ENCODE measurements around the gene ADCY4. TPM values are rescaled to one million over a fixed set of nuclear protein-coding genes. Genes with fewer than 3 reads are reported as not detected.
A peak's percentile ranks its signal among the peaks of the same experiment; 100 is the strongest.

ADCY4 gene
- total and polyA plus RNA-seq, 2 of the 13 experiments (the other 11 are each of a cell fraction or from before 2014, with no cell fraction given): 0.03 TPM; not detected in 1

DNA sequence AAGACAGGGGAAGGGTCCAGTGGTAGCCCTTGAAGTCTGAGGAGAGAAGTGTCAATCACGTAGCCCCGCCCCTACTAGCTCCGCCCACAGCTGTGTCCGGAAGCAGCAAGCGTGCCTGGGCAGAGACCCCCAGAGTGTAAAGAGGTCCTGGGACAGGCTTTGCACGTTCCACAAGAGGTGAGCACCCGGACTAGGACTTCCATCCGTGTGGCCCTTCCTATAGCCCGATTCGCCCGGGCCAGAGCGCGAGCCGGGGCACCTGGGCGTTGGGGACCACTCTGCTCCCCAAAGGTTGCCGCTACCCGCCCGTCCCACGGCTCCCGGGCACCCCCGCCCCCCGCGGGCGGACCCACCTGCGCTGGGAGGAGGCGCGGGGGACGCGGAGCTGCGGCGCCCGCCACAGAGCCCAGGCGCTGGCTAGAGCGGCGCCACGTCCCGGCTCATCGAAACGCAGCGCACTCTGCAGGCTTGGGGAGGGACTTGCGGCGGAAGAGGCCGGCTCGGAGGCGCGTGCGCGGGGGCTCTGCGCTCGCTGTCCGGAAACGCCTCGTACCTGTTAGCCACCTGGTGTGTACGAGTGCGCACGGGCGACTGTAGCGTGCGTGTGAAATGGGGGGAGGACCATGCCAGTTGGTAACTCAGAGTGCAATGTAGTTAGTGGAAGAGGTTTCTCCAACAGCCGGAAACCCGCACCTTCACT lies 63.6 kb downstream of the ADCY4 start, which contains the start of gene RABGGTA (continued):
- TF ChIP-seq FOXA1 (IDR thresholded peaks at IDR 0.05) (no peak), FOXA1 (CRISPR knock-in tag; IDR thresholded peaks at IDR 0.05) (peak; percentile 84), GZF1 (CRISPR knock-in tag; IDR thresholded peaks at IDR 0.05) (peak; percentile 94), MTA1 (CRISPR knock-in tag; IDR thresholded peaks at IDR 0.05; ENCODE audit: borderline replicate concordance) (peak; percentile 99), ZNF569 (CRISPR knock-in tag; IDR thresholded peaks at IDR 0.05; ENCODE audit: borderline replicate concordance) (peak; percentile 100), NFIB (CRISPR knock-in tag; IDR thresholded peaks at IDR 0.05; ENCODE audit: borderline replicate concordance) (no peak), TRIM24 (CRISPR knock-in tag; IDR thresholded peaks at IDR 0.05) (no peak), CCDC6 (CRISPR knock-in tag; IDR thresholded peaks at IDR 0.05) (peak; percentile 100), ZSCAN31 (CRISPR knock-in tag; IDR thresholded peaks at IDR 0.05; ENCODE audit: low read depth) (peak; percentile 100), ZSCAN9 (CRISPR knock-in tag; IDR thresholded peaks at IDR 0.05; ENCODE audit: borderline replicate concordance) (peak; percentile 99), NFE2L2 (IDR thresholded peaks at IDR 0.05; ENCODE audit: low read length) (no peak), SALL1 (CRISPR knock-in tag; IDR thresholded peaks at IDR 0.05) (peak; percentile 99)
- TF ChIP-seq, protein P1, sequence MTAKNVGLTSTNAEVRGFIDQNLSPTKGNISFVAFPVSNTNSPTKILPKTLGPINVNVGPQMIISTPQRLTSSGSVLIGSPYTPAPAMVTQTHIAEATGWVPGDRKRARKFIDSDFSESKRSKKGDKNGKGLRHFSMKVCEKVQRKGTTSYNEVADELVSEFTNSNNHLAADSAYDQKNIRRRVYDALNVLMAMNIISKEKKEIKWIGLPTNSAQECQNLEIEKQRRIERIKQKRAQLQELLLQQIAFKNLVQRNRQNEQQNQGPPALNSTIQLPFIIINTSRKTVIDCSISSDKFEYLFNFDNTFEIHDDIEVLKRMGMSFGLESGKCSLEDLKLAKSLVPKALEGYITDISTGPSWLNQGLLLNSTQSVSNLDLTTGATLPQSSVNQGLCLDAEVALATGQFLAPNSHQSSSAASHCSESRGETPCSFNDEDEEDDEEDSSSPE (CRISPR knock-in tag; IDR thresholded peaks at IDR 0.05): peak; percentile 97
- TF ChIP-seq, protein P2, sequence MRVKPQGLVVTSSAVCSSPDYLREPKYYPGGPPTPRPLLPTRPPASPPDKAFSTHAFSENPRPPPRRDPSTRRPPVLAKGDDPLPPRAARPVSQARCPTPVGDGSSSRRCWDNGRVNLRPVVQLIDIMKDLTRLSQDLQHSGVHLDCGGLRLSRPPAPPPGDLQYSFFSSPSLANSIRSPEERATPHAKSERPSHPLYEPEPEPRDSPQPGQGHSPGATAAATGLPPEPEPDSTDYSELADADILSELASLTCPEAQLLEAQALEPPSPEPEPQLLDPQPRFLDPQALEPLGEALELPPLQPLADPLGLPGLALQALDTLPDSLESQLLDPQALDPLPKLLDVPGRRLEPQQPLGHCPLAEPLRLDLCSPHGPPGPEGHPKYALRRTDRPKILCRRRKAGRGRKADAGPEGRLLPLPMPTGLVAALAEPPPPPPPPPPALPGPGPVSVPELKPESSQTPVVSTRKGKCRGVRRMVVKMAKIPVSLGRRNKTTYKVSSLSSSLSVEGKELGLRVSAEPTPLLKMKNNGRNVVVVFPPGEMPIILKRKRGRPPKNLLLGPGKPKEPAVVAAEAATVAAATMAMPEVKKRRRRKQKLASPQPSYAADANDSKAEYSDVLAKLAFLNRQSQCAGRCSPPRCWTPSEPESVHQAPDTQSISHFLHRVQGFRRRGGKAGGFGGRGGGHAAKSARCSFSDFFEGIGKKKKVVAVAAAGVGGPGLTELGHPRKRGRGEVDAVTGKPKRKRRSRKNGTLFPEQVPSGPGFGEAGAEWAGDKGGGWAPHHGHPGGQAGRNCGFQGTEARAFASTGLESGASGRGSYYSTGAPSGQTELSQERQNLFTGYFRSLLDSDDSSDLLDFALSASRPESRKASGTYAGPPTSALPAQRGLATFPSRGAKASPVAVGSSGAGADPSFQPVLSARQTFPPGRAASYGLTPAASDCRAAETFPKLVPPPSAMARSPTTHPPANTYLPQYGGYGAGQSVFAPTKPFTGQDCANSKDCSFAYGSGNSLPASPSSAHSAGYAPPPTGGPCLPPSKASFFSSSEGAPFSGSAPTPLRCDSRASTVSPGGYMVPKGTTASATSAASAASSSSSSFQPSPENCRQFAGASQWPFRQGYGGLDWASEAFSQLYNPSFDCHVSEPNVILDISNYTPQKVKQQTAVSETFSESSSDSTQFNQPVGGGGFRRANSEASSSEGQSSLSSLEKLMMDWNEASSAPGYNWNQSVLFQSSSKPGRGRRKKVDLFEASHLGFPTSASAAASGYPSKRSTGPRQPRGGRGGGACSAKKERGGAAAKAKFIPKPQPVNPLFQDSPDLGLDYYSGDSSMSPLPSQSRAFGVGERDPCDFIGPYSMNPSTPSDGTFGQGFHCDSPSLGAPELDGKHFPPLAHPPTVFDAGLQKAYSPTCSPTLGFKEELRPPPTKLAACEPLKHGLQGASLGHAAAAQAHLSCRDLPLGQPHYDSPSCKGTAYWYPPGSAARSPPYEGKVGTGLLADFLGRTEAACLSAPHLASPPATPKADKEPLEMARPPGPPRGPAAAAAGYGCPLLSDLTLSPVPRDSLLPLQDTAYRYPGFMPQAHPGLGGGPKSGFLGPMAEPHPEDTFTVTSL (CRISPR knock-in tag; IDR thresholded peaks at IDR 0.05; ENCODE audit: borderline replicate concordance): no peak
- TF ChIP-seq, protein P3, sequence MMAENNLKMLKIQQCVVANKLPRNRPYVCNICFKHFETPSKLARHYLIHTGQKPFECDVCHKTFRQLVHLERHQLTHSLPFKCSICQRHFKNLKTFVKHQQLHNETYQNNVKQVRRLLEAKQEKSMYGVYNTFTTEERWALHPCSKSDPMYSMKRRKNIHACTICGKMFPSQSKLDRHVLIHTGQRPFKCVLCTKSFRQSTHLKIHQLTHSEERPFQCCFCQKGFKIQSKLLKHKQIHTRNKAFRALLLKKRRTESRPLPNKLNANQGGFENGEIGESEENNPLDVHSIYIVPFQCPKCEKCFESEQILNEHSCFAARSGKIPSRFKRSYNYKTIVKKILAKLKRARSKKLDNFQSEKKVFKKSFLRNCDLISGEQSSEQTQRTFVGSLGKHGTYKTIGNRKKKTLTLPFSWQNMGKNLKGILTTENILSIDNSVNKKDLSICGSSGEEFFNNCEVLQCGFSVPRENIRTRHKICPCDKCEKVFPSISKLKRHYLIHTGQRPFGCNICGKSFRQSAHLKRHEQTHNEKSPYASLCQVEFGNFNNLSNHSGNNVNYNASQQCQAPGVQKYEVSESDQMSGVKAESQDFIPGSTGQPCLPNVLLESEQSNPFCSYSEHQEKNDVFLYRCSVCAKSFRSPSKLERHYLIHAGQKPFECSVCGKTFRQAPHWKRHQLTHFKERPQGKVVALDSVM (CRISPR knock-in tag; IDR thresholded peaks at IDR 0.05): peak; percentile 84
- TF ChIP-seq, protein P4, sequence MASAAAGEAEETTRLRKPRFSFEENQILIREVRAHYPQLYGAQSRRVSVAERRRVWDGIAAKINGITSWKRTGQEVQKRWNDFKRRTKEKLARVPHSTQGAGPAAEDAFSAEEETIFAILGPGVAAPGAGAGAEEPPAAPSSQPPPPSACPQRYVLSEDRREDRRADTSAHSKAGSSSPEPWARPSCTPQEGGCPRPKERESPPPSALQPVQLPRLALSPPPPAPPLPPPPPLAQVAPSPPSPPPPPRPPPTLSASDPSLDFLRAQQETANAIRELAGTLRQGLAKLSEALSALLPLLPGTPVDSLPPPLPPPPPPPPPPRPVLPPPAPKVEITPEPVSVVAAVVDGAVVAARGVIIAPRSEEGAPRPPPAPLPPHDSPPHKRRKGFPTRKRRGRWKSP (CRISPR knock-in tag; IDR thresholded peaks at IDR 0.05): peak; percentile 98
- TF ChIP-seq, protein P5, sequence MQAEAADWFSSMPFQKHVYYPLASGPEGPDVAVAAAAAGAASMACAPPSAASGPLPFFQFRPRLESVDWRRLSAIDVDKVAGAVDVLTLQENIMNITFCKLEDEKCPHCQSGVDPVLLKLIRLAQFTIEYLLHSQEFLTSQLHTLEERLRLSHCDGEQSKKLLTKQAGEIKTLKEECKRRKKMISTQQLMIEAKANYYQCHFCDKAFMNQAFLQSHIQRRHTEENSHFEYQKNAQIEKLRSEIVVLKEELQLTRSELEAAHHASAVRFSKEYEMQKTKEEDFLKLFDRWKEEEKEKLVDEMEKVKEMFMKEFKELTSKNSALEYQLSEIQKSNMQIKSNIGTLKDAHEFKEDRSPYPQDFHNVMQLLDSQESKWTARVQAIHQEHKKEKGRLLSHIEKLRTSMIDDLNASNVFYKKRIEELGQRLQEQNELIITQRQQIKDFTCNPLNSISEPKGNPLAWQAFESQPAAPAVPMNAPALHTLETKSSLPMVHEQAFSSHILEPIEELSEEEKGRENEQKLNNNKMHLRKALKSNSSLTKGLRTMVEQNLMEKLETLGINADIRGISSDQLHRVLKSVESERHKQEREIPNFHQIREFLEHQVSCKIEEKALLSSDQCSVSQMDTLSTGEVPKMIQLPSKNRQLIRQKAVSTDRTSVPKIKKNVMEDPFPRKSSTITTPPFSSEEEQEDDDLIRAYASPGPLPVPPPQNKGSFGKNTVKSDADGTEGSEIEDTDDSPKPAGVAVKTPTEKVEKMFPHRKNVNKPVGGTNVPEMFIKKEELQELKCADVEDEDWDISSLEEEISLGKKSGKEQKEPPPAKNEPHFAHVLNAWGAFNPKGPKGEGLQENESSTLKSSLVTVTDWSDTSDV (CRISPR knock-in tag; IDR thresholded peaks at IDR 0.05): peak; percentile 89

Measured in HepG2 (cell line).